Stimulated activated naive B cell treated with anti-CD40 and anti-IgM and Interleukin-4, amounts not matched to agents 10 μg/mL and 1 μg/mL and 100 μg/mL, for 72 hours (primary cell): ENCODE measurements around the gene XCL2.
"Not testable (repeated sequence)": the region's sequence is repeated elsewhere in the genome, so short reads cannot be mapped to it uniquely, and the experiment has no call there.

Source experiments
- ATAC-seq, 2 donors: fragments of 150-1000 bp; cut with Tn5 transposase; replicated peaks; 2 replicates each; pipeline ENCODE4 v1.10.0; 2021; ENCODE audit warnings: moderate library complexity in 1 of 2
- DNase-seq: peaks from one replicate; pipeline ENCODE4 v3.0.0; 2021
- H3K27ac Mint-ChIP-seq: one replicate; pipeline ENCODE4 v1.8.0; 2022; ENCODE audit warnings: mild to moderate bottlenecking, mixed read lengths
- H3K27me3 Mint-ChIP-seq, 2 donors: one replicate each; pipeline ENCODE4 v1.8.0; 2022; ENCODE audit warnings: mixed read lengths in 2 of 2
- H3K36me3 Mint-ChIP-seq, 2 donors: one replicate each; pipeline ENCODE4 v1.8.0; 2022; ENCODE audit warnings: mixed read lengths in 2 of 2, mild to moderate bottlenecking in 1 of 2
- H3K4me1 Mint-ChIP-seq, 2 donors: one replicate each; pipeline ENCODE4 v1.8.0; 2022; ENCODE audit warnings: mixed read lengths in 2 of 2, mild to moderate bottlenecking in 1 of 2
- H3K4me3 Mint-ChIP-seq, 2 donors: one replicate each; pipeline ENCODE4 v1.8.0; 2022; ENCODE audit warnings: mild to moderate bottlenecking in 2 of 2, mixed read lengths in 2 of 2, moderate library complexity in 1 of 2
- H3K9me3 Mint-ChIP-seq, 2 donors: one replicate each; pipeline ENCODE4 v1.8.0; 2022; ENCODE audit warnings: mixed read lengths in 2 of 2, mild to moderate bottlenecking in 1 of 2

Gene XCL2

GRCh38 chr1:168551688-168552087 is 7.9 kb upstream of the XCL2 start:
- Mint-ChIP-seq H3K4me1 (peaks cover 8 to 17% of the 10 kb centered on the region in 2 donors), H3K27ac (no peak overlapping the region), H3K9me3 (peaks cover under 1 to 3% of the 10 kb centered on the region in 2 donors), H3K4me3 (no peak overlapping the region), H3K36me3 (no peaks in the 10 kb centered on the region), H3K27me3 (peaks cover 0 to 4% of the 10 kb centered on the region in 2 donors)
- ATAC-seq (no peak), DNase-seq (no peak)

- Mint-ChIP-seq H3K4me1 (peaks cover 8 to 17% of the 10 kb centered on the region in 2 donors), H3K36me3 (no peaks in the 10 kb centered on the region), H3K27me3 (peaks cover 0 to 4% of the 10 kb centered on the region in 2 donors), H3K9me3 (peaks cover 5 to 6% of the 10 kb centered on the region in 2 donors), H3K27ac (no peak overlapping the region), H3K4me3 (no peak overlapping the region)
- DNase-seq (no peak), ATAC-seq (no peak)
Measured at GRCh38 chr1:168550971-168551370, 7.2 kb upstream of the XCL2 start.

- DNase-seq, H3K36me3 Mint-ChIP-seq, H3K27me3 Mint-ChIP-seq, H3K4me1 Mint-ChIP-seq, H3K27ac Mint-ChIP-seq, ATAC-seq, H3K4me3 Mint-ChIP-seq, H3K9me3 Mint-ChIP-seq: not testable (repeated sequence)
Measured at GRCh38 chr1:168546553-168546895, 2.7 kb upstream of the XCL2 start.

- H3K4me3 Mint-ChIP-seq, DNase-seq, H3K9me3 Mint-ChIP-seq, H3K27me3 Mint-ChIP-seq, H3K27ac Mint-ChIP-seq, H3K36me3 Mint-ChIP-seq, H3K4me1 Mint-ChIP-seq: not testable (repeated sequence)
- peak in 1 of 2 donors; percentile 45 for ATAC-seq
Measured at GRCh38 chr1:168545678-168546552, 2.1 kb upstream of the XCL2 start.

- not testable (repeated sequence) for H3K4me3 Mint-ChIP-seq, H3K36me3 Mint-ChIP-seq, H3K4me1 Mint-ChIP-seq, H3K27me3 Mint-ChIP-seq, H3K27ac Mint-ChIP-seq, H3K9me3 Mint-ChIP-seq, DNase-seq
- ATAC-seq = peak; percentile 38 to 80
Measured at GRCh38 chr1:168542978-168543377, 819 bp downstream of the XCL2 start.

GRCh38 chr1:168540798-168541197 is 3.0 kb downstream of the XCL2 start:
- not testable (repeated sequence) for H3K36me3 Mint-ChIP-seq, H3K9me3 Mint-ChIP-seq, H3K4me1 Mint-ChIP-seq, H3K4me3 Mint-ChIP-seq, H3K27ac Mint-ChIP-seq, ATAC-seq, H3K27me3 Mint-ChIP-seq, DNase-seq

GRCh38 chr1:168535536-168535935 is 8.3 kb downstream of the XCL2 start:
- Mint-ChIP-seq H3K4me3 (no peak overlapping the region), H3K27ac (no peak overlapping the region), H3K27me3 (no peaks in the 10 kb centered on the region), H3K9me3 (no peaks in the 10 kb centered on the region), H3K36me3 (no peaks in the 10 kb centered on the region), H3K4me1 (peaks cover 4 to 16% of the 10 kb centered on the region in 2 donors)
- no peak for DNase-seq
- ATAC-seq = peak in 1 of 2 donors; percentile 52

GRCh38 chr1:168531615-168532345 is 12.0 kb downstream of the XCL2 start:
- Mint-ChIP-seq H3K27me3 (no peaks in the 10 kb centered on the region), H3K4me3 (no peak overlapping the region), H3K36me3 (no peaks in the 10 kb centered on the region), H3K27ac (no peak overlapping the region), H3K4me1 (peaks cover 4 to 16% of the 10 kb centered on the region in 2 donors), H3K9me3 (no peaks in the 10 kb centered on the region)
- DNase-seq = no peak
- ATAC-seq = no peak

- H3K9me3 Mint-ChIP-seq = peaks cover 2 to 3% of the 10 kb centered on the region in 2 donors
- no peak overlapping the region for H3K4me3 Mint-ChIP-seq
- H3K27ac Mint-ChIP-seq = no peak overlapping the region
- H3K36me3 Mint-ChIP-seq = no peaks in the 10 kb centered on the region
- ATAC-seq = no peak
- H3K27me3 Mint-ChIP-seq = no peaks in the 10 kb centered on the region
- no peaks in the 10 kb centered on the region for H3K4me1 Mint-ChIP-seq
- DNase-seq = no peak
Measured at GRCh38 chr1:168529518-168529917, 14.3 kb downstream of the XCL2 start.

- peaks cover 5 to 12% of the 10 kb centered on the region in 2 donors for H3K4me1 Mint-ChIP-seq
- peaks cover 0 to 4% of the 10 kb centered on the region in 2 donors for H3K36me3 Mint-ChIP-seq
- ATAC-seq = no peak
- peaks cover 11 to 21% of the 10 kb centered on the region in 2 donors for H3K27me3 Mint-ChIP-seq
- peaks cover 9 to 12% of the 10 kb centered on the region in 2 donors for H3K9me3 Mint-ChIP-seq
- H3K4me3 Mint-ChIP-seq = no peak overlapping the region
- no peak for DNase-seq
- no peak overlapping the region for H3K27ac Mint-ChIP-seq
Measured at GRCh38 chr1:168521401-168522000, 22.3 kb downstream of the XCL2 start.

- H3K27ac Mint-ChIP-seq = no peak overlapping the region
- no peak overlapping the region for H3K4me3 Mint-ChIP-seq
- peaks cover 9 to 12% of the 10 kb centered on the region in 2 donors for H3K9me3 Mint-ChIP-seq
- ATAC-seq (no peak), DNase-seq (no peak)
- H3K4me1 Mint-ChIP-seq = peaks cover 5 to 12% of the 10 kb centered on the region in 2 donors
- H3K36me3 Mint-ChIP-seq = peaks cover 0 to 4% of the 10 kb centered on the region in 2 donors
- peaks cover 11 to 21% of the 10 kb centered on the region in 2 donors for H3K27me3 Mint-ChIP-seq
Measured at GRCh38 chr1:168520832-168521231, 23.0 kb downstream of the XCL2 start.

- peaks cover 0 to 4% of the 10 kb centered on the region in 2 donors for H3K36me3 Mint-ChIP-seq
- H3K4me1 Mint-ChIP-seq = peaks cover 5 to 12% of the 10 kb centered on the region in 2 donors
- ATAC-seq = peak; percentile 42 to 45
- no peak overlapping the region for H3K27ac Mint-ChIP-seq
- H3K4me3 Mint-ChIP-seq = no peak overlapping the region
- no peak for DNase-seq
- peaks cover 11 to 21% of the 10 kb centered on the region in 2 donors for H3K27me3 Mint-ChIP-seq
- peaks cover 8 to 9% of the 10 kb centered on the region in 2 donors for H3K9me3 Mint-ChIP-seq
Measured at GRCh38 chr1:168520052-168520751, 23.6 kb downstream of the XCL2 start.

GRCh38 chr1:168518813-168519212 is 25.0 kb downstream of the XCL2 start:
- no peak for DNase-seq
- H3K27ac Mint-ChIP-seq = no peak overlapping the region
- H3K4me3 Mint-ChIP-seq = no peak overlapping the region
- ATAC-seq = no peak
- H3K36me3 Mint-ChIP-seq = peaks cover 0 to 4% of the 10 kb centered on the region in 2 donors
- peaks cover 5 to 12% of the 10 kb centered on the region in 2 donors for H3K4me1 Mint-ChIP-seq
- peaks cover 11 to 21% of the 10 kb centered on the region in 2 donors for H3K27me3 Mint-ChIP-seq
- H3K9me3 Mint-ChIP-seq = peaks cover 6 to 7% of the 10 kb centered on the region in 2 donors

GRCh38 chr1:168518201-168518689 is 25.6 kb downstream of the XCL2 start:
- DNase-seq (no peak), ATAC-seq (peak; percentile 31 to 42)
- Mint-ChIP-seq H3K9me3 (peaks cover 4% of the 10 kb centered on the region in 2 donors), H3K27ac (no peak overlapping the region), H3K27me3 (peaks cover 10 to 21% of the 10 kb centered on the region in 2 donors), H3K4me3 (no peak overlapping the region), H3K36me3 (peaks cover 0 to 4% of the 10 kb centered on the region in 2 donors), H3K4me1 (peaks cover 5 to 12% of the 10 kb centered on the region in 2 donors)
